CD4-positive, alpha-beta T cell treated with Interleukin-17A for 4 hours (primary cell): ENCODE results near the gene PRDM16.

Source experiments
- DNase-seq: peaks from one replicate; pipeline ENCODE4 v3.0.0-alpha.2; 2020; ENCODE audit warnings: mixed read lengths

PRDM16 gene

DNA sequence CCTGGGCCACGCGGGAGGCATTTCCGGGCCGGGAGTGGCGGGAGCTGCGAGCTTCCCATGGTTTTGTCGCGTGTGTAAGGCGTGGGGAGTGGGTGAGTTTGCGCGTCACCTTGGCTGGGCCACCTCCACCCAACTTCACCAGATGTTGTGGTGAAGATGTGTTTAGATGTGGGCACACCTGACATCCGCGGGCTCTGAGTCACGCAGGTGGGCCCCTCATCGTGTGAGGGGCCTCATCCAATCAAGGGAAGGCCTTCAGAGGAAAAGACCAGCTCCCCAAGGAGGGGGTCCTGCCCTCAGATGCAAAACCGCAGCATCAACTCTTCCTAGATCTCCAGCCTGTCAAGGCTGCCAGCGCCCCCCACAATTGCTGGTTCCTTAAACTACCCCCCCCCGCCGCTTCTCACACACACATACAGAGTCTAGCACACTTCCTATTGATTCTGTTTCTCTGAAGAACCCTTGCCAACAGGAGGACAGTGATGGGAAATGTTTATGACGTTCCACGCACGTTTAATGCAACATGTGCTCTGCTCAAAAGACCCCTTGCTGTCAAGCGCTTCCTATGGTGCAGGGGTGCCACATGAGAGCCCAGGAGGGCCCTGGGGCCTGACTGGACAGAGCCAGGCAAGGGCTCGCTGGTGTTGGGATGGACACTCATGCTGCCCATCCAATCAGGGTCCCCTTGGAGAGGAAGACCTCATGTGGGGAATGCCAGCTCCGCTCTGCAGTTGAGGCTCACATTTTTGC is 35.8 kb upstream of the PRDM16 start:
- peak; percentile 66 for DNase-seq

DNA sequence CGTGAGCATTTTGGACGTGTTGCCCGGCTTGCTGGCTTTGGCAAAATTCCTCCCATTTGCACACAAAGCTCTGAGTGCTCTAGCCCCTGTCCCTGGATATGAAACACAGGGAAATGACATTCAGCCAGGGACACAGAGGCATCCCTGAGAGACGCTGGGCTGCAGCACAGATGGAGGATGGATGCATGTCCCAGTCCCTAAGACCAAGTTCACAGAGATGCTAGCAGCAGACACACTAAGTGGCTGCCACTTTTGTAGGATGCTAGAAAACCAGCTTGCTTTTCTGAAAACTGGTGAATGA is 35.3 kb upstream of the PRDM16 start:
- no peak for DNase-seq

DNA sequence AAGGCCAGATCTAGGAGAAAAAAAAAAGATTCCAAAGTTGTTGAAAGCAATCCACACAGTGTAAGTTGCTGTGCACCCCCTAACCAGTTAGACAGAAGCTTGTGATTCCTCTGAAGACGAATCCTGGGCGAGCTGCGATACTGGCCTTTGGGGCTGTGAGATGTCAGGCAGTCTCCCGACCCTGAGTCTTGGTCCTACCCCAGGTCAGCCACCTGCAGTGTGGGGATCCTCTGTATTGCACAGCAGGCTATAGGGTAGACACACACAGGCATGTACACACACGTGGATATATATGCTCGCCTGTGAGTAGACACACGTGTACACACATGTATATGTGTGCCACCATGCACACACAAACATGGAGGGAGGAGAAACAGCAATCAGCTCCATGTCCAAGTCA is 34.8 kb upstream of the PRDM16 start:
- DNase-seq, result no peak

DNA sequence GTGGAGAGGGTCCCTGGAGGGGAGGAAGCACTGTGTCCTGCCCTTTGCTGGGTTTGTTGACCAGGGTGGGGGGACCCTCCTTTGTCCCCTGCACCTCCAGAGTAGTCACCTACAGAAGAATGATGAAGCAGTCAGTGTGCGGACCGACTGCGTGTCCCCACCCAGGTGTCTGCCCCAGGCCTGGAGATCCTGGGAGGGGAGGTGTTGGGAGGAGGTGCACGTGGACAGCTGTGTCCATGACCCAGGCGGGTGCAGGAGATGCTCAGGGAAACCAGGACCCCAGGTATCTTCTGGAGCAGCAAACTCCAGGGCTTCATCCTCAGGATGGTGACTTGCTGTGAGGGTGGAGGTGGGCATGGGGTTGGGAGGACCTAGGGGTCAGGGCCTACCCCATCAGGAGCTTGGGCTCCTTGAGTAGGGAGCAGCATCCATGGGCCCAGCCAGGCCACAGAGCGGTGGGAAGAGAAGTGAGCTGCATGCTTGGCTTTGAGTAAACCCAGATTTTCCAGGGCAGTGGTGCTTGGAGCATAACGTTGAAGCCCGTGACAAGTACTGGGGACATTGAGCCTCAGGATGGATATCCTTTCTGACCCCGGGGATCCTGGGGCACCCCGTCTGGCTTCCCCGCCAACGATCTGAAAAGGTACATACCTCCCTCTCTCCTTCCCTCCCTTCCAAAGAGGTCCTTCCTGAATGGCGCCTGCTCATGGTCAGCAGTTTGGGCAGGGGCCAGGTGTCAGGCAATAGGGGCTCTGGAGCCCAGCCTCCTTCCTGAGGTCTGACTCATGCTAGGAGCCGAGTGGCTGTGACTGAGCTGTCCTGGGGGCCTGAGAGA is 34.1 kb upstream of the PRDM16 start:
- DNase-seq, result no peak

DNA sequence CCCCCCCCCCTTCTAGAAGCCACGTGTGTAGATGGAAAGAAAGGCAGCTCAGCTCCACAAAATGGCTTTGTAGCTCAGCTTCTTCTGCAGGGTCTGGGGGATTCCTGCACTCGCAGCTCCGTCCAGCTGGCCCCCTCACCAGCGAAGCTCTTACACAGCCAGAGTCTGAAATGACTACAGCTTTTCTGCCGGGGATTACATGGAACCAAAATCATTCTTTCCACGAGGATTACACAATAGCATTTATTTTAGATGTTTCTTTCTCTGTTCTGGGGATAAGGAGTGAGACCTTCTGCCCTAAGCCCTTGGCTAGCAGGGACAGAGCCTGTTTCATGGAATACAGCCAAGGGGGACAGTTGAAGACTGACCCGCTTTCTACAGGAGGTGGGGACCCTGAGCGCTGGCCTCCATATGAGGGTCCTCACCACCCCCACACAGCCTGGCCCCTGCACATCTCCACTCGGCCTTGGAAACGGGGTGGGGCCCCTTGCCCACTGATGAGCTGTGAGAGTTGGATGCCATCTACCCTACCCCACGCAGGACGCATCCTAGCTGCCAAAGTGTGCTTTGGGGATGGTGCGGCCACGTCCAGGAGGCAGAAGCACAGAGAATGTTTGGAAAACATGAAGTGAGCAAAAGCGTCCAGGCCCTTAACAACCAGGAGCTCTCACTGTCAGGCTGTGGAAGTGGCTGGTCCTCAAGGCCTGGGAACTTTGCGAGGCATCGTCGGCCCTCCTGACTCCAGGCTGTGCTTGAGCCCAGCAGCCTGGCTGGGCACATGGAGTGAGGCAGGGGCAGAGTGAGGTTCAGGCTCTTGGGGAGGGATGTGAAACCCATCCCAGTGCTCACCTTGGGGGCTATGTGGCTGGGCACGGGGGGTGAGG is 33.2 kb upstream of the PRDM16 start:
- no peak for DNase-seq

DNA sequence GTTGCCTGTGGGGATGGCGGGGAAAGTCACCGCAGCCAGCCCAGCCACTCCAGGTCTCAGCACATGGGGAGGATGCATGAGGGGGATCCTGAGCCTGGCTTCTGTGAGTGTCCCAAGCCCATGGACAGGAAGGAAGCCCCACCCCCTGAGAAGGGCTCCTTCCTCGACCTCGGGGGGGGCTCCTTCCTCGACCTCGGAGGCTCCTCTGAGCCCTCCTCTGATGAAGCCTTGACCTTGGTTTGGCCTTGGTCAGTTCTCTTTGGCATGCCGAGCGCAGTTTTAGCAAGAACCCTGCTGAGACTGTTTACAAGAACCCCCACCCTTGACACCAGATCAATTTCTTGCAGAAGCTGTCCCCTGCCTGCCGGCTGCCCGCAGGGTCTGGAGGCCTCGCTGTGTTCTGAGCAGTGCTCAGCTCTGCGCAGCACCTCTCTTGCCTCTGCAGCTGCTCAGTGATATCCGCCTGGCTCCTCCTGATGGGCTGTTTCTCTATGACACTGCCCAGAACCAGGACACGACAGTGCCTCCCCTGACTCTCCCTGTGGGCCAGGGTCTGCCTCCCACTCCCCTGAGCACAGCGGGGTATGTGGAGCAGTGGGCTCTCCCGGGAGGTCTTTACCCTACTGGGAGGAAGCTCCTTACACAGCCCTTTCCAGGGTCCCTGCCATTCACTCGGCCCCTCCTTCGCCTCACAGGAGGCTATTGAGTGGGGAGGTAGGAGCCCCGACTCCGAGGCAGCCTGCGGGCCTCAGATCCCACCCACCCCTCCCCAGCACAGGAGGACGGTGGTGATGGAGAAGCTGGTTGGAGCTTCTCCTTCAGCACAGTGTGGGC is 32.3 kb upstream of the PRDM16 start:
- no peak for DNase-seq

DNA sequence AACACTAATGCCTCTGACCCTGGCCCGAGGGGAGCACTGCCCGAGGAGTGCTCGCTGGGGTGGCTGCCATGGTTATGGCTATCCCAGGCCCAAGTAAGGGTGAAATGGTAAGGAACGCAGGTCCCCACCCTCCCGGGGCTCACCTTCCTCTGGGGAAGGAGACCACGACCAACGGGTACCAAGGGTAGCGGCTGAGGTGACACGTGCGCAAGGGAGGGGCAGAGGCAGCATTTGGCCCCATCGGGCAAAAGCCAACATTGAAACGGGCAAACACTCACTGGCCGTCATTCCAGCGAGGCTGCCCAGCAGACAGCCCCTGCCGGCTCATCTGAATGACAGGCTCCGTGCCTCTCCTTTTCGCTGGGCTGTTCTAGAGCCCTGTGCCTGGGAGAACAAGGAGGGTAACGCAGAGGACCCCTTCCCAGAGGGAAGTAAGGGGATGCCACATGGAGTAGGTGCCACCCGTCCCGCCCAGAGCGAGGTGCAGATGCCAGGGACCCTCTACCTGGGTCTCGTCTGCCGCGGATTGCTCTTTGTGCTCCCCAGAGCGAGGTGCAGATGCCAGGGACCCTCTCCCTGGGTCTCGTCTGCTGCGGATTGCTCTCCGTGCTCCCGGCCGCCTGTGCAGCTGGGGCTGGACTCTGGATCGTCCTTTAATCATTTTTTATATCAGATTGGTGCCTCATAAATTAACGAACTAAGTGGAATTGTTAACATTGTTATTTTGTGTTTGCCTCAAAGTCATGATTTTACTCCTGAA is 31.5 kb upstream of the PRDM16 start:
- DNase-seq, result no peak

DNA sequence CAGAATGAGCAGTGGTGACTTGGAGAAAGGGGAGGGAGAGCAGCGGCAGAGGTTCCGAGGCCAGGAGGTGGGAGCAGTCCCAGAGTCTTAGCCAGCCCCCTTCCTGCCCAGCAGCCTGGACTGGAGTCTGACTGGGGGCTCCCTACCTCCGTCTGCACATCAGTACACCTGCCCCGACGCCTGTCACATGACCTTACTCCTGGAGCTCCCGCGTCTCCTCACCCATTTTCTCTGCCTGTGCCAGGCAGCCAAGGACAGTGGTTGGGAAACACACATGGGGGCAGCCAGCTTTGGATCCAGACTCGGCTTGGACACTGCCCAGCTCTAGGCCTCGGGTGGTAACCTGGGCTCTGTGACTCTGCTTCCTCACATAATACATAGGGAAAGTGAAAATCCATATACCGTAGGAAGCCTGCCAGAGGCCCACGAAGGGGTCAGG is 30.9 kb upstream of the PRDM16 start:
- DNase-seq, result no peak

DNA sequence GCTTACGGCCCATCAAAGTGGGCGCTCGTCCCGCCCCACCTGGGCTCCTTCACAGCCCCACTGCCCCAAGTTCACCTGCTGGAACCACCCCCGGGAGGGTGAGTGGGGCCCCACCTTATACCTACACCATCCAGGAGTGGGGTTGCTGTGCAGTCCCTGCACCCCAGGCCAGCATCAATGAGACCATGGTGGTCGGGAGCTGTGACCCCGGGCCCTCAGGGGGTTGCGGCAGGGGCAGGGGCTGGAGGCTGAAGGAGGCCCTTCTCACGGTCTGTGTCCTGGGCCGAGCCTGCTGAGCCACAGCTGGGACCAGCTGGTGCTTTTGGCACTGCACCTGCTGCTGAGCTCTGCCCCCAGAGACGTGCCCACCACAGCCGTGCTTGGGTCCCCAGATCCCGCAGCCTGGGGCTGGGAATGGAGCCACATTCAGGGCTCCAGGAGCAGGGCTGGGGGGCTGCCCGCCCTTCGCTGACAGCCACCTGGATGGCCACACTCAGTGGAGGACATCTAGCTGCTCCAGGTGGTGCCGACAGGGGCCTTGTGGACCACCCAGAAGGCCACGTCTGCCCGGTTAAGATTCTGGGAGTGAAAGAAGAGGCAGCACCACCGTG is 30.3 kb upstream of the PRDM16 start:
- no peak for DNase-seq

DNA sequence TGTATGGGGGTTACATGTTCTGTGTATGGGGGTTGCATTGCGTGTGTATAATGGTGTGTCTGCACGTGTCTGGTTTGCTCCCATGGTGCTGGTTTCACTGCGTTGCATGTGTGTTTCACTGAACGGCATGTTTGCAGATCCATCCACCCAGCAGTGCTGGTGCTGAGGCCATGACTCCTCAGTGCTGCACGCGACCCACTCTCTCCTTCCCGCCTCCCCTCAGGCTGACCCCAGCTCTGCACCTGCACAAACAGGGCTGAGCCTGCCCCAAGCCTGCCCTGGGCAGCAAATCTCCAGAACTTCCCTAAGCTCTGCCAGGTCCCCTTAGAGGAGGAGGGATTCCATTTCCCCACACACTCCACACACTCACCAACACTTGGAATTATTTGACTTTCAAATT is 29.0 kb upstream of the PRDM16 start:
- DNase-seq, result no peak

DNA sequence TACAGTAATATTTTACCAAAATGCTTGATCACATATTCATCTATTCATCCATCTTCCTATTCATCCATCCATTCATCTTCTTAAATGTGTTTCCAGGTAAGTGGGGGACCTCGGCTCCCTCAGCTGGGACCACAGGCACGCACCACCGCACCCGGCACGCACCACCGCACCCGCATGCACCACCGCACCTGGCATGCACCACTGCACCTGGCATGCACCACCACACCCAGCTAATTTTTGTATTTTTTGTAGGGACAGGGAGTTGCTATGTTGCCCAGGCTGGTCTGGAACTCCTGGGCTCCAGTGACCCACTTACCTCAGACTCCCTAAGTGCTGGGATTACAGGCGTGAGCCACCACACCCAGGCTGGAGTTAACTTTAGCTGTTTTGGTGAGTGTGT is 26.5 kb upstream of the PRDM16 start:
- no peak for DNase-seq

DNA sequence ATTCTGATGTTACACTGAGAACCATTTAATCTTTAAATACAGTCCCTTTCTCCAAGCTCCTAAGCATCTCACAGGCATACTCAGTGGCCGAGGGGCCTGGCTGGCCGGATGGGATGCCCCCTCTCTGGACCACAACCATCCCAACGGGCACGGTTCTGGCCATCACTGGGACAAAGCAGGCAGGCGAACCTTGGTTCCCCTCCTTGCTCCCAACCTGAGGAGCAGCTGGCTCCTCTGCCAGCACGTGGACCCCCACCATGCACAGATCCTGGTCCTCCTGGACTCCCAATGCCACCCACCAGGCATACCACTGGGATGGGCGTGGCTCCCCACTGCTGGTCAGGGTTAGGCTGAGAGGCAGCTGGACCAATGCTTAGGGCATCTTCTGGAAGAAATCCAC is 19.8 kb upstream of the PRDM16 start:
- DNase-seq, result no peak

DNA sequence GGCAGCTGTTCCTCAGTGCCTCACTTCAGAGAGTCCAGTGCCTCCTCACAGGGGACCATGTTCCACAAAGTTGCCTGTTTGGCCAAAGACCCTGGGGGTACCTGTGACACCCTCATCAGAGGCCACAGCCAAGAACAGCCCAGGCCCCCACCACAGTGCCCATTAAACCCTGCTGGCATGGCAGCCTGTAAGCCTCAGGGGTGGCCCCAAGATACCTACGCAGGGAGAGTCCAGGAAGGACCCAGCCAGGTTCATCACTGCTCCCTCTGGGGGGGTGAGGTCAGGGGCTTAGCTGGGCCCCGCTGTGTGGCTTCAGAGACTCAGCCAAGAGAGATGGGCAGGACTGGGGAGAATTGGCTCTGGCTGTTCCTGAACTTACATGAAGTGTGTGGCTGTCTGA is 19.1 kb upstream of the PRDM16 start:
- DNase-seq, result no peak

DNA sequence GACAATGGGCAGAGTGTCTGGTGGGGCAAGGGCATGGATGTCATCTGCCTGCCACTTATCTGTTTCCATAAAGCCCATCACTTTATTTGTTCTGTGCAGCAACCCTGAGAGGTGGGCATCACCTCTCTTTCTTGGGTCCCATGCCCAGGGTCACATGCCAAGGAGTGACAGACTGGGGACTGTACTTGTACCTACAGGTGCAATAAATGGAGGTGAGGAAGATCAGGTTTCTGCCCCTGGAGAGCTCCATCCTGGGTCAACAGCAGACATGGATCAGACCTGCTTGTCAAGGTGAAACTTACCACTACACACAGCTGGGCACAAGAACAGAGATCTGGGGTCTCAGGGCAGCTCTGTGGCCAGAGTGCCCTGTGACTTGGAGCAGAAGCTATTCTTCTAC is 18.4 kb upstream of the PRDM16 start:
- no peak for DNase-seq

DNA sequence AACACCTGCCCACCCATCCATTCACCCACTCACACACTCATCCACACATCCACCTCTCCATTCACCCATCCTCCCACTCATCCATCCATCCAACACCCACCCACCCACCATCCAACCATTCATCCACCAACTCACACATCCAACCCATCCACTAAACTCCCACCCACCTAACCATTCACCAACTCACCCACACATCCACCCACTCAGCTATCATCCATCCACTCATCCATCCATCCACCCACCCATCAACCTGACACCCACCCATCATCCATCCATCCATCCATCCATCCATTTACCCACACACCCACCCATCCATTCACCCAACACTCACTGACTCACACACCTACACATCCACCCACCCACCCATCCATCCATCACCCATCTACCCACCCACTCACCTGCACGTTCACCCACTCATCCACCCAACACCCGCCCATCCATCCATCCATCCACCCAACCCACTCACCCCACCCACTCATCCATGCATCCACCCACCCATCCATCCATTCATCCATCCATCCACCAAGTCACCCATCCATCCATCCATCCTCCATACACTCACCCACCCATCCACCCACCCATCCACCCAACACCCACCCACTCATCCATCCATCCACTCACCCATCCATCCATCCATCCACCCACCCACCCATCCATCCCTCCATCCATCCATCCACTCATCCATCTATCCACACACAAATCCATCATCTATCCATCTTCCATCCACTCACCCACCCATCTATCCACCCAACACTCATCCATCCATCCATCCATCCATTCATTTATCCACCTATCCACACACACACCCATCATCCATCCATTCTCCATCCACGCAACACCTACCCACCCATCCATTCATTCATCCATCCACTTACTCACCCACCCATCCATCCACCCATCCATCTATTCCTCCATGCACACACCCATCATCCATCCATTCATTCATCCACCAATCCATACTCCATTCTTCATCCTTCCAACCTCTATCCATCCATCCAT is 17.4 kb upstream of the PRDM16 start:
- DNase-seq, result no peak

DNA sequence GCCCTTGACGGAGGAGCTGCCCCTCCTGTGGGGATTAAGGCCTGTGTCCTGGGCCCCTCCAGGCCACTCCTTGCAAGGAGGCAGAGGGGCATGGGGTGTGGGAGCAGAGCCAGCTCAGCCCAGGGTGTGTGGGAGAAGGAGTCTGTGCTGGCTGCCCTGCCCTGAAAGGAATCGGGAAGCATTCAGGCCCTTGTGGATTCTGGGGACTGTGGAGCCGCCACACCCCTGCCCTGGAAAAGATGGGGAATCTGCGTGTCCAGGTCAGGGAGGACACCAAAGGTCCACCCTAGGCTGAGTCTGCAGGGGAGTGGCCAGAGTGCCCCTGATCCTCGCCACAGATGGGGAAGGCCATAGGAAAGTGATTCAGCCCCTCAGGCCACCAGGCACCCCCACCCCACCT is 16.5 kb upstream of the PRDM16 start:
- DNase-seq, result no peak

DNA sequence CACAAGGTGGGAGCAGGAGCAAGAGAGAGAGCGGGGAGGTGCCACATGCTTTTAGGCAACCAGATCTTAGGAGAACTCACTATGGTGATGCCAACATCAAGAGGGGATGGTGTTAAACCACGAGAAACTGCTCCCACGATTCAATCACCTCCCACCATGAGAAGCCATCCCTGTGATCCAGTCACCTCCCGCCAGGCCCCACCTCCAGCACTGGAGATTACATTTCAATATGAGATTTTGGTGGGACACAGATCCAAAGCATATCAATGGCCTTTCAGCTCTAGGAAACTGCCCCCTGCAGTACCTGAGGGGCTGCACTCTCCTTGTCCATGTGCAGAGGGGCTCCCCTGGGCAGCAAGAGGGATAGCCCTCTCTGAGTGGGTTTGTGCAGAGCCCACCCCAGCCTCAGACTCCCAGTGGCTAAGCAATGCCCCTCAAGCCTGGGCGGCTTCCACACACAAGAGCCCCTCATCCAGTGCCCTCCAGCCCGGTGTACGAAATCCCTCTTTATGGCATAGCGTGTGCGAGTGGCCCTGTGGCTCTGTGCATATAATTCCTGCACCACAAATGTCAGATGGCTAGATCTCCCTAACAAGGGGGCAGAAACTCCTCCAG is 15.5 kb upstream of the PRDM16 start:
- DNase-seq, result no peak

DNA sequence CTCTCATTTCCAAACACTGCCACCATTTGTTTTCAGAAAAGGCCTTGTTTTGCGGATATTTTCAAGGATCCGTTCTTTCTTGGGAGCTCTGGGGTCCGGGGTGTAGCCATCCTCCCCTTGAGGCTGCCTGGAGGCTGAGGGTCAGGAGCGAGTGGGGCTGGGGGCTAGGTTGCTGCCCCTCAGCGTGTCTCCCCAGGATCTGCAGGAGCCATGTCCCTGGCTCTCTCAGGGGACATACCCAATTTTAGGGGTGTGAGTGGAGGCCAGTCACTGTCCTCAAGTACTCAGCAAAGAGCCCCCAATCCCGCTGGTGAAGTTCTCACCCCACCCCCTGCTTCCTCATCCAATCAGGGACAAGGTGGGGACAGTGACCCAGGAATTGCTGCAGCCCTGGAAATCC is 15.0 kb upstream of the PRDM16 start:
- DNase-seq, result no peak

DNA sequence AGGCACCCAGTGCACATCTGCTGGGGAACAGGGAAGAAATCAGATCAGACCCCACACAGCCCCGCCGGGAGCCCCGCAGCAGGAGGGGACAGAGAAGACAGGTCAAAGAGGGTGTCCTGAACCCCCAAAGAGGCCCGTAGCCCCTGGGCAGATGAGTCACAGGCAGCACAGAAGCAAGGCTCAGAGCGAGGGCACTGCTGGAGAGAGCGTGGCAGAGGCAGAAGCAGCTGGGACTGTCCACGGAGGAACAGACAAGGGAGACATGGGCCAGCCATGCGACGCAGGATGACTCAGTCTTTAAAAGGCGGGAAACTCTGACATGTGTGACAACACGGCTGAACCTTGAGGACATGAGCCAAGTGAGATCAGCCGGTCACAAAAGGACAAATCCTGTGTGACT is 14.5 kb upstream of the PRDM16 start:
- no peak for DNase-seq

DNA sequence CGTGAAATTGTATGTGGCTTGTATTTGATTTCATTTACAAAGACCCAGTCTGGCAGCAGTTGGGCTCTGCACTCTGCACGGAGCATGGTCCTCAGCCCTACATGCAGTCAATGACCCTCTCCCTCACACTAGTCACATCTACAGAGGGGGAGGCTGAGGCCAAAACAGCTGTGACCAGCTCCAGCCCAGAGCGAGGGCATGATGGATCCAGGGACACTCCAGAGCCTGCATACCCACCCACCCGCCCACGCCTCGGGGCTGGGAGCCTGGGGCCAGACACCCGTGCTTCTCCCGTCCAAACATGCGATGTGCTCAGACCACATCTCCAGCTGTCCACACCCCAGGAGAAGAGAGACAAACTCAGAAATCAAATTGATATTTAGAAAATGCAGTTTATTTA is 14.0 kb upstream of the PRDM16 start:
- no peak for DNase-seq
